HG02970 (cell line): Measurements from ENCODE around the gene TSPAN10.

Experiments used
- ATAC-seq: cut with Tn5 transposase; IDR thresholded peaks from one replicate; pipeline ENCODE4 v1.9.1; 2021; ENCODE audit warnings: mild to moderate bottlenecking, moderate library complexity, moderate number of reproducible peaks; ENCODE audit not compliant: unreplicated experiment, low FRiP score

Gene TSPAN10

GRCh38 chr17:81684442-81684911, 47.5 kb downstream of the TSPAN10 start:
- ATAC-seq, result no peak

GRCh38 chr17:81685108-81685507, 48.1 kb downstream of the TSPAN10 start:
- no peak for ATAC-seq

GRCh38 chr17:81686614-81687013, 49.6 kb downstream of the TSPAN10 start:
- ATAC-seq, result no peak

GRCh38 chr17:81687770-81688541, 51.0 kb downstream of the TSPAN10 start:
- no peak for ATAC-seq

GRCh38 chr17:81688616-81689015, 51.6 kb downstream of the TSPAN10 start:
- no peak for ATAC-seq

GRCh38 chr17:81690066-81690465, 53.1 kb downstream of the TSPAN10 start:
- ATAC-seq, result no peak

- ATAC-seq, result no peak
Measured at GRCh38 chr17:81690549-81690948, 53.6 kb downstream of the TSPAN10 start.

- ATAC-seq, result no peak
Measured at GRCh38 chr17:81691196-81691595, 54.2 kb downstream of the TSPAN10 start.

GRCh38 chr17:81691608-81692007, 54.6 kb downstream of the TSPAN10 start:
- no peak for ATAC-seq

GRCh38 chr17:81693509-81694210, 56.7 kb downstream of the TSPAN10 start:
- ATAC-seq, result no peak

GRCh38 chr17:81694810-81695209, 57.8 kb downstream of the TSPAN10 start:
- no peak for ATAC-seq

GRCh38 chr17:81695211-81695610, 58.2 kb downstream of the TSPAN10 start:
- ATAC-seq, result no peak

GRCh38 chr17:81695801-81696200, 58.8 kb downstream of the TSPAN10 start:
- ATAC-seq, result no peak

GRCh38 chr17:81696218-81696941, 59.4 kb downstream of the TSPAN10 start:
- no peak for ATAC-seq

GRCh38 chr17:81697261-81698044, 60.5 kb downstream of the TSPAN10 start:
- ATAC-seq, result no peak
